HG03442 (cell line): ENCODE measurements around the gene TXNL4B.
"Not testable (repeated sequence)": the region's sequence is repeated elsewhere in the genome, so short reads cannot be mapped to it uniquely, and the experiment has no call there.

Experiments
- ATAC-seq: cut with Tn5 transposase; IDR thresholded peaks from one replicate; pipeline ENCODE4 v1.9.1; 2021; ENCODE audit warnings: mild to moderate bottlenecking, moderate library complexity; ENCODE audit not compliant: unreplicated experiment

The TXNL4B gene

GRCh38 chr16:72076991-72077706 is 16.3 kb downstream of the TXNL4B start:
- ATAC-seq: not testable (repeated sequence)

- not testable (repeated sequence) for ATAC-seq
Measured at GRCh38 chr16:72075067-72075466, 18.4 kb downstream of the TXNL4B start.

DNA sequence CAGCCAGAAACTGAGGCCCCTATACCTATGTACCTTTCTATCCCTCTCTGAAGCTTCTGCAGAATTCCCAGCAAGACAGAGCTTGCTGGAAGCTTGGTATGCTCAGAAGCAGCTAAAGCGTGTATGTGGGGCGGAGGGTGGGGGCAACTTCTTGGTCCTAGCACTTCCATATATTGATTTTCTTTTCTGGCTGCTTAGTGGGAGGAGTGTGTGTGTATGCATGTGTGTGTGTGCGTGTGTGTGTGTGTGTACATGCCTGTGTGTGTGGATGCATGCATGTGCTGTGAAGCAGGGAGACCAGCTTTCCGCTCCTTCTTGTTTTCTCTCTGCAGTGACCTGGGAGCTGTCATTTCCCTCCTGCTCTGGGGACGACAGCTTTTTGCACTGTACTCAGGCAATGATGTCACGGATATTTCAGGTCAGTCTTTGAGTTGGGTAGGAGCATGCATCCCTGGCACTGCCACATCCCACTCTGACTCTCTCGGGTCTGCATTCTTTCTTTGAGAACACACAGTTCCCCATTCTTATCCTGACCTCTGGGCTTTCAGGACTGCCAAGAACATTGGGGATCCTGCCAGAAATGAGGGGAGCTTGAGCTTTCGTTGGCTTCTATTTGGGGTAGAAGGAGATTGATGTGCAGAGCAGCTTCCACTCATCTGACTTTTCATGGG is 19.7 kb downstream of the TXNL4B start:
- ATAC-seq: no peak

- no peak for ATAC-seq
Measured at GRCh38 chr16:72072514-72073342, 20.7 kb downstream of the TXNL4B start.

DNA sequence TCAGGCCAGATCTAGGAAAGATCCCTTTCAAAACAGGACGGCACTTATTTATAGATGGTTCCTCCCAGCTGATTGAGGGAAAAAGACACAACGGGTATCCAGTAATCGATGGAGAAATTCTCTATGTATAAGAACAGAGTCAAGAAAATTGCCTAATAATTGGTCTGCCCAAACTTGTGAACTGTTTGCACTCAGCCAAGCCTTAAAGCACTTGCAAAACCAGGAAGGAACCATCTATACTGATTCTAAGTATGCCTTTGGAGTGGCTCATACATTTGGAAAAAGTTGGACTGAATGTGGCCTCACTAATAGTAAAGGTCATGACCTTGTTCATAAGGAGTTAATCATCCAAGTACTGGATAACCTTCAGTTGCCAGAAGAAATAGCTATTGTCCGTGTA is 24.5 kb downstream of the TXNL4B start:
- no peak for ATAC-seq

DNA sequence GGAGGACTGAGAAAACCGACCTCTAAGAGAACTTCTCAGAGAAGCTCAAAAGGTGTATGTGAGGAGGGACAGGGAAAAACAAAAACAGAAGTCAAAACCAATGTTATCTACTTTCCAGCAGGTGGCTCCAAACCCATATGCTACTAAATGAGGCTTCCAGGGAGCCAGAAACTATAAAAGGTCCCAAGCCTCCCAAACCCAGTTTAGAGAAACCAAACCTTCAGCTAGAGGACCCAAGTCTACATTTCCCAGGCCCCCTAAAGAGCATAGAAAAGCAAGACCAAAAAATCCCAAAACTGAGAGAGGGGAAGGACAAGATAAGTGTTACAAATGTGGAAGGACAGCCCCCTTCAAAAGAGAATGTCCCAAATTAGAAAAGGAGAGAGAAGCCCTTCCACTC is 26.7 kb downstream of the TXNL4B start:
- ATAC-seq: peak; percentile 63

DNA sequence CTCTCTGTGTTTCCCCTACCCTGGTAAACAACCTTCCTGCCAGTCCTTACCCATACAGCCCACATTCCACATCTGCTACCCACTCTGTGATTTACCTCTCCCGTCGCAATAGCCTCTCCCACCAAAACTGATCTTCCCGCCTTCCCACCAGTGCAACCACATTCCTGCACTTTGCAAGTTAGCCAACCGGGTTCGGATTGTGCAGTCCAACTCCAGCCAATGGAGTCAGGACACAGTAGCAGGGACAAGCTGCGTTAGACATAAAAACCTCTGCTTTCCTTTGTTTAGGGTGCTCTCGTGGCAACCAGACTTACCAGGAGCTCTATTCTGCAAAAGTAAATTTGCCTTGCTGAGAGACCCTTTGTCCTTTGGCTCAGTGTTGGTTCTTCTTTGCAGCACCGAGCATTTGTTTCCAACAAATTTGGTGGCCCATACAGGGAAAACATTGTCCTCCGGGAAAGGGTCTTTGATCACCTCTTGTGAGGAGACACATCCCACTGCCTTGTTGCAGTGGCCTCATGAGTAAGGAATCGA is 29.0 kb downstream of the TXNL4B start:
- ATAC-seq: no peak

DNA sequence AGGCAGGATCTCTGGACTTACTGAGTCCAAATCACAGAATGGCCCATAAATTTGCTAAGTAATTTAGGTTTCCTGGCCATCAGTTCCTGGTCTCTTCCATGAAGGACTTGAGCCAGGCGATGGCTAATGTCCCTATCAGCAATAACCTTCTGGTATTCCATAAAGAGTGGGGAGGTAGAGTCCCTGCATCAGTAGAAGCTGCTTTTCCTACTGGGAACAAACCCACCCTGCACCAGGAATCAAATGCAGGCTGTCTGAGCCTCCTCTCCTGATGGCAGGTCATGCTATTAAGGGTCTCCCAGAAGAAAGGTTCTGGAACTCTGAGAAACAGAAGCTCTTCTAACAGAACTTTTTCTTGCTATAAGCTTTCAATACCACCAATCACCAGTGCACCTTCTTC is 31.9 kb downstream of the TXNL4B start:
- no peak for ATAC-seq

DNA sequence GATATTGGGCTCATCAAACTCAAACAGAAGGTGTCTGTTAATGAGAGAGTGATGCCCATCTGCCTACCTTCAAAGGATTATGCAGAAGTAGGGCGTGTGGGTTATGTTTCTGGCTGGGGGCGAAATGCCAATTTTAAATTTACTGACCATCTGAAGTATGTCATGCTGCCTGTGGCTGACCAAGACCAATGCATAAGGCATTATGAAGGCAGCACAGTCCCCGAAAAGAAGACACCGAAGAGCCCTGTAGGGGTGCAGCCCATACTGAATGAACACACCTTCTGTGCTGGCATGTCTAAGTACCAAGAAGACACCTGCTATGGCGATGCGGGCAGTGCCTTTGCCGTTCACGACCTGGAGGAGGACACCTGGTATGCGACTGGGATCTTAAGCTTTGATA is 33.0 kb downstream of the TXNL4B start:
- ATAC-seq: no peak

- not testable (repeated sequence) for ATAC-seq
Measured at GRCh38 chr16:72059060-72059459, 34.4 kb downstream of the TXNL4B start.

- not testable (repeated sequence) for ATAC-seq
Measured at GRCh38 chr16:72057313-72057712, 36.1 kb downstream of the TXNL4B start.

- ATAC-seq: no peak
Measured at GRCh38 chr16:72055911-72056310, 37.5 kb downstream of the TXNL4B start.

DNA sequence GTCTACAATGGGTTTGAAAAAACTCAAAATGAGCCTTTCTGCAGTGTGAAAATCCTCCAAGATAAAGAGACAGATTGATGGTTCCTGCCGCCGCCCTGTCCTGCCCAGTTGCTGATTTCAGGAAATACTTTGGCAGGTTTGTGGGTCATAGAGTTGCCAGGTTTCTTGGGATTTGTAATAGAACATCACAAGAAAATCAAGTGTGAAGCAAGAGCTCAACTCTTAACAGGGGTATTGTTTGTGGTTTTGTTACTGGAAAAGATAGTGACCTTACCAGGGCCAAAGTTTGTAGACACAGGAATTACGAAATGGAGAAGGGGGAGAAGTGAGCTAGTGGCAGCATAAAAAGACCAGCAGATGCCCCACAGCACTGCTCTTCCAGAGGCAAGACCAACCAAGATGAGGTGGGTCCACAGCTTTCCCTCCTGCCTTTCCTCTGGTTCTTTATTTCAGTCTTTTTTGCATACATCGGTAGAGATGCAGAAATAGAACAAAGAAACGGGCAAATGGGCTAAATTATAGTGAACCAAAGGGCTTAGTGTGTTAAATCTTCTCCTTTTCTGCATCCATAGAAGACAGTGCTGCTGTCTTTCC is 39.1 kb downstream of the TXNL4B start, which contains the start of gene HP:
HP (plus strand) TSS at position 252 of the 594 bp plus-strand sequence; CDS start at position 400, 148 bp downstream.
- not testable (repeated sequence) for ATAC-seq

DNA sequence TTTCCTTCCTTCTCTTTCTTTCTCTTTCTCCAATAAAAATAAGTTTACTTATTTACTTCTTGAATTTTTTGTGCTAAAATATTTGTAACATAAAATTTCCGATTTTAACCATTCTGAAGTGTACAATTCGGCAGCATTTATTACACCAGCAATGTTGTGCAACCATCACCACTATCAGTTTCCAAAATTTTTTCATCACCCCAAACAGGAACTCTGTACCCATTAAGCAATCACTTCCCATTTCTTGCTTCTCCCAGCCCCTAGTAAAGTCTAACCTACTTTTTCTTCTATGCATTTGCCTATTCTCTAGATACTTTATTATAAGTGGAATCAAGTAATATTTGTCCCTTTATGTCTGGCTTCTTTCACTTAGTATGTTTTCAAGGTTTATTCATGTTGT is 41.6 kb downstream of the TXNL4B start:
- ATAC-seq: no peak

GRCh38 chr16:72050769-72051464 is 42.5 kb downstream of the TXNL4B start:
- ATAC-seq: no peak

DNA sequence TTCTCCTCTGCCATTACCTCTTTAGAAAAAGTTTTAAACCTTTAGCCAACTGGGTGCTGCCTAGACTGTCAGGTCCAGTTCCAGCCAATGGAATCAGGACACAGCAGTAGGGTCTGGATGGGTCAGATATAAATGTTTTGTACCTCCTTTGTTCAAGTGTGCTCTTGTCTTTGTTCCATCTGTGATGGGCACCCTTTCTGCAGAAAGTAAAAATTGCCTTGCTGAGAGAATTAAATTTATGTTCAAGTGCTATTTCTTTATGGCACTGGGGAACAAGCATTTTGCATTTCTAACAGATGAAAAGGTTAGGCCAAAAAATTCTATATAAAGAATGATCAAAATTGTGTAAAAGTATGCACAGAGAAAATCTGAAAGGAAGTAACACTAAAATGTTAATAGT is 44.3 kb downstream of the TXNL4B start:
- ATAC-seq: no peak

- ATAC-seq: no peak
Measured at GRCh38 chr16:72044825-72045359, 48.5 kb downstream of the TXNL4B start.

DNA sequence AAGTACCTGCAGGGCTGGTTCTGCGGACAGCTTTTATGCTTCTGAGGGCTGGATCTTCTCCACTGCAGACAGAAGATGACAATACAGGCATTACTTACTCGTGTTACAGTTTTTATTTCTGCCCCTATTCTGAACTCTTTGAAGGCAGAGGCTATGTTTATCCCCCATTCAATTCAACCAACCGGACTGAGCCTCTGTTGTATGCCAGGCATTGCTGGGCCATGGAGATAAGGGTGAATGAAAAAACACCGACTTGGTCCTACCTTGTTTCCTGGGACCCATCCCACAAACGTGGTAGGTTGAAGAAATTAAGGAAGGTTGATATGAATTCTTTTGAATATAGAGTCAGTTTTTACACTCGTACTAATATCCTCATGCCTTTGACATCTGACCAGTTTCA is 49.1 kb downstream of the TXNL4B start:
- ATAC-seq: no peak

GRCh38 chr16:72043539-72043938 is 49.9 kb downstream of the TXNL4B start:
- ATAC-seq: no peak

DNA sequence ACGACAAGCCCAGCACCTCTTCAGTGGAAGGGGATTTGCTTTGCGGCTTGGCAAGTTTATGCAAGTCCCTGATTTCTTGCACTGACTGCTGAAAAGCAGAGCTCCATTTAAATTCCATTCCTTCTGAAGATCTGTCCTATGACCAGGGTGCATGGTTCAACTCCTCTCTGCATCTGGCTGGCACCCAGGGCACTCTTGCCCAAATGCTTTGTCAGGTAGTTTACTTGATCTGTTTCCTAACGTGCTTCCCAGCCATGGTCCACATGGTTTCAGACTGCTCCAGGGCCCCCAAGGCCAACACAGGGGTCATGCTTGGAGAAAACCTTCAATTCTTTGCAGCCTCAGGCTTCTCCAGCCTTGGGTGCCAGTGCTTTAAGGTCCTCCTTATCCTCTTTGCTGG is 50.4 kb downstream of the TXNL4B start:
- ATAC-seq: no peak
